ENCODE data around the gene CAMK2A. TPM values are rescaled to one million over a fixed set of nuclear protein-coding genes. Genes with fewer than 3 reads are reported as not detected.

The CAMK2A gene
- total and polyA plus RNA-seq, 2 of the 4 experiments (the other 2 are of a cell fraction), result 0.18 to 0.19 TPM

DNA sequence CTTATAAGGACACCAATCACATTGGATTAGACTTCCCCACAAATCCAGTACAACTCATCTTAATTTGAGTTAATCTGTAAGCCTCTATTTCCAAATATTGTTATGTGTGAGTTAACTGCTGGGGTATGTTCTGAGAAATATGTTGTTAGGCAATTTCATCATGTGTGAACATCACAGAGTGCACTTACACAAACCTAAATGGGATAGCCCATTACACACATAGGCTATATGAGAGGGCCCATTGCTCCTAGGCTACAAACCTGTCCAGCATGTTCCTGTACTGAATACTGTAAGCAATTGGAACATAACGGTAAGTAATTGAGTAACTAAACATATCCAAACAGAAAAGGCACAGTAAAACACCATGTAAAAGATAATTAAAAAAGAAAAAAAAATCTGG is 32.2 kb upstream of the CAMK2A start:
- CTCF ChIA-PET, result interaction anchor here (0.9 kb wide), 1 partner anchor 15 kb away, joined by 3 read pairs; no protein-coding TSS in a partner anchor
- Histone ChIP-seq H3K14ac (replicated peaks; ENCODE audit: low read depth, low read length) (no peak overlapping the region), H3K36me3 (ENCODE audit: control insufficient read depth, insufficient read depth, low read length) (no peaks in the 10 kb centered on the region), H2AK9ac (replicated peaks; ENCODE audit: low read depth, low read length, poor library complexity) (no peak overlapping the region), H3K4ac (ENCODE audit: low read depth, low read length) (peak overlapping the region; percentile 23; the same call in 1 of the 2 replicates), H3K9me1 (ENCODE audit: insufficient read depth, low read length) (peaks cover 37% of the 10 kb centered on the region), H3K4me3 (ENCODE audit: insufficient read depth, low read depth, low read length) (no peak overlapping the region), H4K20me1 (ENCODE audit: insufficient read depth, low read length) (peaks cover 3% of the 10 kb centered on the region; the same call in 1 of the 2 replicates), H3K27me3 (ENCODE audit: control insufficient read depth, insufficient read depth, low read length) (no peaks in the 10 kb centered on the region), H3K56ac (ENCODE audit: extremely low read depth, insufficient read depth, low read length) (no peak overlapping the region), H4K8ac (ENCODE audit: low read depth in 2 of 2, low read length in 2 of 2) (no peak overlapping the region), H2AK5ac (ENCODE audit: low read depth, low read length) (peak overlapping the region; percentile 53; the same call in 1 of the 2 replicates), H2BK120ac (ENCODE audit: low read depth, low read length) (0 out of 2 replicates have a peak overlapping the region, but pooled peaks have one; percentile 28), H3K23ac (ENCODE audit: low read depth, low read length) (no peak overlapping the region), H3K4me2 (ENCODE audit: low read depth, low read length) (no peak overlapping the region), H3K9ac (ENCODE audit: low read depth, low read length) (no peak overlapping the region), H3K79me1 (ENCODE audit: low read depth in 1 of 2, low read length in 2 of 2) (peaks cover 0 to 8% of the 10 kb centered on the region in 2 experiments; a peak in 2 of 4 replicates), H2BK20ac (ENCODE audit: low read depth, low read length) (0 out of 2 replicates have a peak overlapping the region, but pooled peaks have one; percentile 69), H2BK15ac (ENCODE audit: low read depth, low read length) (peak overlapping the region; percentile 66; the same call in 1 of the 3 replicates), H3K18ac (ENCODE audit: low read depth, low read length) (no peak overlapping the region), H3K9me3 (ENCODE audit: control insufficient read depth, insufficient read depth, low read length) (no peaks in the 10 kb centered on the region), H3K4me1 (ENCODE audit: control insufficient read depth, insufficient read depth, low read length) (peaks cover 30% of the 10 kb centered on the region), H3K27ac (ENCODE audit: insufficient read depth, low read length) (no peak overlapping the region), H2AFZ (replicated peaks; ENCODE audit: low read length, poor library complexity) (no peak overlapping the region), H4K5ac (ENCODE audit: low read depth, low read length) (no peak overlapping the region), H2BK5ac (ENCODE audit: low read depth, low read length, poor library complexity, severe bottlenecking) (no peak overlapping the region), H4K91ac (ENCODE audit: insufficient read depth, low read depth, low read length) (no peak overlapping the region)
- in situ Hi-C loops (cut with MboI; ENCODE audit: low sequenced_read_pairs) (no loop called here), dilution Hi-C loops (cut with HindIII; ENCODE audit: low sequenced_read_pairs, unreplicated experiment) (no loop called here), intact Hi-C loops (cut with micrococcal nuclease) (no loop called here)
- no CpG with 5 or more reads among the region's 1 CpG for WGBS, 2 experiments (ENCODE audit: extremely low coverage in 2 of 2, insufficient read length in 1 of 2)
- TF ChIP-seq RFX5 (IDR thresholded peaks at IDR 0.05; ENCODE audit: low read depth, low read length), result no peak
- peak; percentile 53; the same call in 1 of the 2 replicates for TF ChIP-seq CEBPB (IDR thresholded peaks at IDR 0.05; ENCODE audit: low read depth, low read length)
- POLR2A ChIA-PET (ENCODE audit: unreplicated experiment), result no interaction called here
- ATAC-seq (ENCODE audit: low read depth) (no peak), DNase-seq (no peak)
- no TSS peak for BruUV-seq (replicated peaks)

Measured in IMR-90 (cell line).